Stimulated activated CD8-positive, alpha-beta memory T cell treated with anti-CD3 and anti-CD28 coated beads, Interleukin-12 subunit alpha, Interleukin-12 subunit beta, amount 100 ng/mL, for 24 hours (primary cell): Measurements from ENCODE around the gene PRAMEF2.
"Not testable (repeated sequence)": the region's sequence is repeated elsewhere in the genome, so short reads cannot be mapped to it uniquely, and the experiment has no call there.

ENCODE experiments used
- DNase-seq: peaks from one replicate; pipeline ENCODE4 v3.0.0-alpha.2; 2020; ENCODE audit errors: extremely low read depth

The PRAMEF2 gene, protein sequence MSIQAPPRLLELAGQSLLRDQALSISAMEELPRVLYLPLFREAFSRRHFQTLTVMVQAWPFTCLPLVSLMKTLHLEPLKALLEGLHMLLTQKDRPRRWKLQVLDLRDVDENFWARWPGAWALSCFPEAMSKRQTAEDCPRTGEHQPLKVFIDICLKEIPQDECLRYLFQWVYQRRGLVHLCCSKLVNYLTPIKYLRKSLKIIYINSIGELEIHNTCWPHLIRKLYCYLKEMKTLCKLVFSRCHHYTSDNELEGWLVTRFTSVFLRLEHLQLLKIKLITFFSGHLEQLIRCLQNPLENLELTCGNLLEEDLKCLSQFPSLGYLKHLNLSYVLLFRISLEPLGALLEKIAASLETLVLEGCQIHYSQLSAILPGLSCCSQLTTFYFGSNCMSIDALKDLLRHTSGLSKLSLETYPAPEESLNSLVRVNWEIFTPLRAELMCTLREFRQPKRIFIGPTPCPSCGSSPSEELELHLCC

DNA sequence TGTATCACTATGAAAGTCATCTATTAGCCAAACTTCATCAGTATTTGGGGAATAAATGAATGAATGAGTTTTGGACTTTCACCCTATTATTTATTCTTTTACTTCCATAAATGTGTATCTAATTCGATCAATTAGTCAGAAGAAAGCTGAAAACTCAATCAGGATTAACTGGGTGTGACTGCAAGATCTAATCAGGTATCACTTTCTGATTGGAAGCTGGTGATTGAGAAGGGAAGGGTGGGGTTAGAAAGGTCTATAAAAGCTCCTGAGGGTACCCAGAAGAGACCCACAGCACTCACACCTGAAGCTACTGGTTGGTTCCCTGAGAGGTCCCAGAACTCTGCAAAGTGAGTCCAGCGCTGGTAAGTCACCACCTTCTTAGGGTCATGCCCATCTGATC, at the start of gene PRAMEF2:
PRAMEF2 (plus strand) TSS at position 301 of the 400 bp plus-strand sequence. CDS start 1,924 bp downstream, outside the sequence.
- not testable (repeated sequence) for DNase-seq

DNA sequence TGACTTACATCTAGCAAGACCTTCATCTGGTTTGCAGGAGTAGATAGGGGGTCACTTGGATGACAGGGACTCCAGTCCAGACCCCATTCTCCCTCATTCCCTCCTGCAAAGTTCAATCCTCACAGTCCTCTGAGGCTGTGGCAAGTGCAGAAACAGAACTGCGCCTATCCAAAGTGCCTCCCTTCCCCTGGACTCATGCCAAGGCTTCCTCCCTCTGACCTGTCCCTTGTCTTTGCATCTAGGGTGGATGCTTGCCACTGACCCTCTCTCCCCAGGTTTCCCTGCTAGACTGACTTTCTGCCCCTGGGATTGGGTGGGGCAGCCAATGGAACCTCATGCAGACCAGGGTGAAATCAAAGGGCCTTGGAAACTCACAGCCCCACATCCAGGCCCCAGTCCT, 47.0 kb upstream of the PRAMEF2 start:
- no peak for DNase-seq

DNA sequence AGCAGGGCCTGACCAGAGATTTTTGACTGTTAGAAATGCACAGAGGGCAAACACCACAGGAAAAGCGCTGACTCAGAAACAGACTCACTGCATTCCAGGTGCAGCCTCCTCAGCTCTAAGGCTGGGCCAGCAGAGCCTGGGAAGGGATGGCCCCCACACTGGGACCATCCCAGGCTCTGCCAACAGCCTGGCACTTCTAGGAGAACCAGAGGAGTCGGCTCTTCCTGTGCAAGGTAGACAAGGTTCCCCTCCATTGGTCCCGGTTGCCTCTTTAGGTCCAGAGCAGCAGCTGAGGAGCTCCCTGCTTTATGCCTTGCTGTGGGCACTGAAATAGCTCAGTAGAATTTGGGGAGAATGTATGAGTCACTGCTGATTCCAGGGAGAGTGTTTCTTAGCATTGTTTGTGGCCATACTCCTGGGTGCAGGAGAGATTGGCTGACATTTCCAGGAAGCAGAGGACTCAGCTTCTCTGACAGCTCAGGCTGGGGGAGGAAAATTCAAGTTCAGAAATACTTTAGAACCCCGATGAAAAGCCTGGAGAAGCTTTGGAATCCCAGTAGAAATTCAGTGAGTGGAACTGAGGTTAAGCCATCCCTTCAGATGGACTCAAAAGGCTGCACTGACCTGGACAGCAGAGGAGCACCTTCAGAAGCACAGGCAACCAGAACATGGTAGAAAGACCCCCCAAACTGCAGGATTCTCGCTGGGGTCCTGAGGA, 46.0 kb upstream of the PRAMEF2 start:
- DNase-seq: no peak

DNA sequence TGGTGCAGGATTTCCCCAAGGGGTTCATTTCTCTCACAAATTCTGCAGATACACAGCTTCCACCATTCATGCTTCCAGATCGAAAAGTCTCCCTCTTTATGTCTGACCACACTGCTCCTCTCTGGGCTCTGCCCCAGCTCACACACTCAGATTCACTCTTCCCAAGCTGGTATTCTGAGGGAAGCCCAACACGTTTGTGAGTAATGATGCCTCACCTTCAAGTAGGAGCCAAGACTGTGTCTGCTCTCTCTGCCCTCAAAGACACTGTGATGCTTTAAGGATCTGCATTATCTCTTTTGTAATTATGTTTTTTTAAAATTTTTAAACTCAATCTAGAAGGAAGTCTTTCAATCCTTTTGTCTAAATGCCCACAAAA, 45.5 kb upstream of the PRAMEF2 start:
- no peak for DNase-seq

DNA sequence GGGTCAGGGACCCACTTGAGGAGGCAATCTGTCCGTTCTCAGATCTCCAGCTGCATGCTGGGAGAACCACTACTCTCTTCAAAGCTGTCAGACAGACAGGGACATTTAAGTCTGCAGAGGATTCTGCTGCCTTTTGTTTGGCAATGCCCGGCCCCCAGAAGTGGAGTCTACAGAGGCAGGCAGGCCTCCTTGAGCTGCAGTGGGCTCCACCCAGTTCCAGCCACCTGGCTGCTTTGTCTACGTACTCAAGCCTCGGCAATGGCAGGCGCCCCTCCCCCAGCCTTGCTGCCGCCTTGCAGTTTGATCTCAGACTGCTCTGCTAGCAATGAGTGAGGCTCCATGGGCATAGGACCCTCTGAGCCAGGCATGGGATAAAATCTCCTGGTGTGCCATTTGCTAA, 37.8 kb upstream of the PRAMEF2 start:
- DNase-seq: not testable (repeated sequence)

DNA sequence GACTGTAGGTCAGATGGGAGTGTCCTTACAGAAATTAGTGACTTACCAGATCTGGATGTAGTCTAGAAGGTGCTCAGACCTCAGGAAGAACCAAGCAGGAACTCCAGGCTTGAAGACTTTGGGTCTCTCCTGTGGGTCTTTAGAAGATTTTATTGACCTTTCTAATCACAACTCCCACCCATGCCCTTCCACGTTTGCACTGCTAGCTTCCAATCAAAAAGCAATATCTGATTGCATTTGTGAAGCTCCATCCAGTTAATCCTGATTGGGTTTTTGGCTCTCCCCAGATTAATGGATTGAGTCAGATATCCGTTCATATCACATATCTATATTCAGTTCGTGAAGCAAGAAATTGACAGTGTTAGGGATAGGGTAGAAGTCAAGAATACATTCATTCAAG, 25.6 kb upstream of the PRAMEF2 start, which contains the start of gene PRAMEF11:
PRAMEF11 (minus strand) TSS at position 101 of the 400 bp plus-strand sequence. CDS start 2,621 bp downstream, outside the sequence.
- DNase-seq: not testable (repeated sequence)

DNA sequence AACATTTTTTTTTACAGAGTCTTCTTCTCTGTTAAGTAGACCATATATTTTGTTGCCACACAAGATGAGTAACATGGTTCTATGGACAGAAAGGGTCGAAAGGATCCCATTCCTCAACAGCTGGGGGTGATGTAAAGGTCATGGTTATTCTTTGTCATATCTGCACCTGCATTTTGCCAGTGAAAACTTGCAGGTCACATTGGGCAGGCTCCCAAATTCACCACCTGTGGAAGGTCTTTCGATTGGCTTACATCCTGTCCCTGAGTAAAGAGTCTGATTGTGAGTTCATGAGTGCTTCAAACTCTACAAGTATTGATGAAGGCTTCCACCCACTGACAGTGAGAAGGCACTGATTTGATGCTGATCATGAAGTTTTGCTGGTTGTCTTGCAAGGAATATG, 23.6 kb upstream of the PRAMEF2 start:
- not testable (repeated sequence) for DNase-seq

DNA sequence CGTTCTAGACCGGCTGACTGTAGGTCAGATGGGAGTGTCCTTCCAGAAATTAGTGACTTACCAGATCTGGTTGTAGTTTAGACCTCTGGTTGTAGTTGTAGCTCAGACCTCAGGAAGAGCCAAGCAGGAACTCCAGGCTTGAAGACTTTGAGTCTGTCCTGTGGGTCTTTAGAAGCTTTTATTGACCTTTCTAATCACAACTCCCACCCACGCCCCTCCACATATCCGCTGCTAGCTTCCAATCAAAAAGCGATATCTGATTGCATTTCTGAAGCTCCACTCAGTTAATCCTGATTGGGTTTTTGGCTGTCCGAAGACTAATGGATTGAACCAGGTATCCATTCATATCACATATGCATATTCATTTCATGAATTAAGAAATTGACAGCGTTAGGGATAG, 8.3 kb upstream of the PRAMEF2 start, which contains the start of gene HNRNPCL1:
HNRNPCL1 (minus strand) TSS at position 101 of the 400 bp plus-strand sequence. CDS start 431 bp downstream, outside the sequence.
- DNase-seq: not testable (repeated sequence)

DNA sequence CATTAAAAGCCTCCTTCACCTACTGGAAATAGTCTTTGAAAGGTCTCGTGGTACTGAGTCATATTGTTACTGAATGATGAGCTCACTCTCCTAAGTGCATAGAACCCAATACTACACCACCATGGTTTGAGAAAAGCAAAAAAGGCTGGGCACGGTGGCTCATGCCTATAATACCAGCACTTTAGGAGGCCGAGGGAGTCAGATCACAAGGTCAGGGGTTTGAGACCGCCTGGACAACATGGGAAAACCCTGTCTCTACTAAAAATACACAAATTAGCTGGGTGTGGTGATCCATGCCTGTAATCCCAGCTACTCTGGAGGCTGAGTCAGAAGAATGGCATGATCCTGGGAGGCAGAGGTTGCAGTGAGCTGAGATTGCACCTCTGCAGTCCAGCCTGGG, 5.1 kb upstream of the PRAMEF2 start:
- no peak for DNase-seq

DNA sequence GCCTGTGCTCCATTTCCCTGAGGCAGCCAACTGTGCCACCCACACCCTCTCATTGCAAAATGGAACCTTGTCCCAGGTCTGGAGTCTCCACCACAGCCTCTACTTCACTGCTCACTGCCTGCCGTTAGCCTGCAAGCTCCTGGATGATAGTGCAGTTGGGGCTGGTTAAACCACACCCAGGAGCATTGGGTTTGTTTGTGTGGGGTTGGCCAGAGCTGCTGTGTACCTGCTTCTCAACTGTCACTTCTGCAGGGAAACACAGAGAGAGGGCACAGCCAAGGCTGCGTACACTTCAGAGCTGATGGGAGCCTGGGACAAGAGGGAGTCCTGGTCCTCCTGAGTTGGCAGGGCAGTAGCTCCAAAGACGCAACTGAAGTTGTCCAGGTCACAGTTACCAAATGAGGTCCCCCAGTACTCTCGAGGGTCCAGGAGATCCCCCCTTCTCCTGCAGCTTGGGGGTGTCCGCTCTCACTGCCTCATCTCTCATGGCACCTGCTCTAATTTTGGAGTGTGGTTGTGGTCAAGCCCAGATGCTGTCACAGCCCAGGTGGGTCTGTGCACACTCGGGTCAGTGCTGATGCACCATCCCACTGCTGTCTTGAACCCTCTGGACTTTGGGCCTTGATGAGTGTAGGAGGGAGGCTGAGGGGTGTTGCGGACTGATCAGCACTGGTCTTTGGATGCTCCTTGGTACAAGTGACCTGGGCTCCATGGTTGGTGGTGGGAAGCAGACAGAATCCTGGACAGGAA, 6.4 kb downstream of the PRAMEF2 start:
- DNase-seq: not testable (repeated sequence)

DNA sequence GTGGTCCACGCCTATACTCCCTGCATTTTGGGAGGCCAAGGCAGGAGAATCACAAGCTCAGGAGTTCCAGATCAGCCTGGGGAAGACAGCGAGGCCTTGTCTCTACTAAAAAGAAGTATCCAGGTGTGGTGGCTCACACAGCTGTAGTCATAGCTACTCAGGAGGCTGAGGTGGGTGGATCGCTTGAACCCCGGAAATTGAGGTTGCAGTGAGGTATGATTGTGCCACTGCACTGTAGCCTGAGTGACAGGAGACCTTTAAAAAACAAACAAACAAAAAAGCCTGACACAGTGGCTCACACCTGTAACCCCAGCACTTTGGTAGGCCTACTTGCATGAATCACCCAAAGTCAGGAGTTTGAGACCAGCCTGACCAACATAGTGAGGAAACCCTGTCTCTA, 21.6 kb downstream of the PRAMEF2 start:
- DNase-seq: not testable (repeated sequence)

DNA sequence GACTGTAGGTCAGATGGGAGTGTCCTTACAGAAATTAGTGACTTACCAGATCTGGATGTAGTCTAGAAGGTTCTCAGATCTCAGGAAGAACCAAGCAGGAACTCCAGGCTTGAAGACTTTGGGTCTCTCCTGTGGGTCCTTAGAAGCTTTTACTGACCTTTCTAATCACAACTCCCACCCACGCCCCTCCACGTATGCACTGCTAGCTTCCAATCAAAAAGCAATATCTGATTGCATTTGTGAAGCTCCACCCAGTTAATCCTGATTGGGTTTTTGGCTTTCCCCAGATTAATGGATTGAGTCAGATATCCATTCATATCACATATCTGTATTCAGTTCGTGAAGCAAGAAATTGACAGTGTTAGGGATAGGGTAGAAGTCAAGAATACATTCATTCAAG, 29.2 kb downstream of the PRAMEF2 start, which contains the start of gene PRAMEF4:
PRAMEF4 (minus strand) TSS at position 101 of the 400 bp plus-strand sequence. CDS start 2,807 bp downstream, outside the sequence.
- not testable (repeated sequence) for DNase-seq

DNA sequence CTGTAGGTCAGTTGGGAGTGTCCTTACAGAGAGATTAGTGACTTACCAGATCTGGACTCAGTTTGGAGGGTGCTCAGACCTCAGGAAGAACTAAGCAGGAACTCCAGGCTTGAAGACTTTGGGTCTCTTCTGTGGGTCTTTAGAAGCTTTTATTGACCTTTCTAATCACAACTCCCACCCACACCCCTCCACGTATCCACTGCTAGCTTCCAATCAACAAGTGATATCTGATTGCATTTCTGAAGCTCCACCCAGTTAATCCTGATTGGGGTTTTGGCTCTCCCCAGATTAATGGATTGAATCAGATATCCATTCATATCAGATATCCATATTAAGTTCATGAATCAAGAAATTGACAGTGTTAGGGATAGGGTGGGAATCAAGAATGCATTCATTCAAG, 41.3 kb downstream of the PRAMEF2 start, which contains the start of gene PRAMEF10:
PRAMEF10 (minus strand) TSS at position 101 of the 400 bp plus-strand sequence. CDS start 2,423 bp downstream, outside the sequence.
- not testable (repeated sequence) for DNase-seq

DNA sequence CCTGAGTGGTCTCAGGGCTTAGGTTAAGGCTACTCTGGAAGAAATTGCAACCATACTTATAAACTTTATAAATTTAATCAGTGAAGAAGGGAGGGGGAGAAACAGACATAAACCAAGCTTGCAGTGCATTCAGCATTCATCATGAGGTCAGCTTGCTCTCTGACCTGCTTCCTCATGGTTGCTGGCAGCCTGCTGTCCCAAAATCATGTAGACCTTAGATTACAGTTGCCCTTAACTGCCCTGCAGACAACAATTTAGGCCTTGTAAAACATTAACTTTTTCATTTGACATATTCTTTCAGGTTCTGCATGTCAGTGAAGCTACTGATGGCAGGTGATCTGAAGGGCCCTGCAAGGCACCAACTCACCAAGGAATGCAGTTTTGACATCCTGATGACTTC, 42.3 kb downstream of the PRAMEF2 start:
- DNase-seq: not testable (repeated sequence)

DNA sequence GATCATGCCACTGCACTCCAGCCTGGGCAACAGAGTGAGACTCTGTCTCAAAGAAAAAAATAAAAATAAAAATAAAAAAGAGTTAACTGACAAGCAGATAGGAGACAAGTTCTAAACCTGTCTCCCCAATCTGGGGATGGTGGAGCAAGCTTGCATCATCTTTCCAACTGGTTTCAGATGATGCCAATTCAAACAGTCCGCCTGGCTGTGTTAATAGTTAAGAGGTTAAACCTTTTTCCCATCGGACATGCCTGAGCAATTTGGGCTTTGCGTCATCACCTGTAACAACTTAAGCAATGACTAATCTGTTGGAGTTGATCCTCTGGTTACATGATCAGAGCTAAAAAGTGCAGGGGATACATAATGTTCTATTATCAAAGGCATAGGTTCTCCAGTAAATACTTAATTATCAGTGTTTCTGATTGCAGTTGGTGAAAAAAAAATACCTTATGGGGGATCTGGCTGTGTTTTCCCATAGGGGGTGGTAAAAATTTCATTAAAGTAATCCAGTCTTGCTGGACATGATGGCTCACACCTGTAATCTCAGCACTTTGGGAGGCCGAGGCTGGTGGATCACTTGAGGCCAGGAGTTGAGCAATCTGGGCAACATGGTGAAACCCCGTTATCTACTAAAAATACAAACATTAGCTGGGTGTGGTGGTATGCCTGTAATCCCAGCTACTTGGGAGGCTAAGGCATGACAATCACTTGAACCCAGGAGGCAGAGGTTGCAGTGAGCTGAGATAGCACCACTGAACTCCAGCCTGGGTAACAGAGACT, 47.1 kb downstream of the PRAMEF2 start:
- not testable (repeated sequence) for DNase-seq
